Pancreas (tissue), 10 donors: Measurements from ENCODE around the gene KLF3. TPM values are rescaled to one million over a fixed set of nuclear protein-coding genes. Genes with fewer than 3 reads are reported as not detected.

Source experiments
- ATAC-seq, 4 donors: fragments of 200-7000 bp; cut with Tn5 transposase; one replicate each; pipeline versions ENCODE4 v1.8.0 to v1.9.1; 2020; ENCODE audit warnings: mild to moderate bottlenecking in 4 of 4, moderate library complexity in 4 of 4
- DNase-seq, 6 donors: peaks; one replicate each; pipeline ENCODE4 v3.0.0-alpha.2; 2020
- FAIRE-seq: peaks from 2 replicates; lab custom pipeline; 2012; peaks lifted over from hg19 to GRCh38; lab: Jason Lieb, UNC
- H3K27ac ChIP-seq, 4 donors: fragments of 200-600 bp; sonication (generic); 1 replicate in 3 of 4; 2 replicates in 1 of 4; pipeline versions ENCODE4 v1.5.0 to v1.8.0; 2020
- H3K27me3 ChIP-seq, 4 donors: fragments of 200-600 bp; one replicate each; pipeline ENCODE4 v1.8.0; 2021
- H3K36me3 ChIP-seq, 3 donors: fragments of 200-600 bp; sonication (generic) in 1 of 3; one replicate each; pipeline versions ENCODE4 v1.5.0 to v1.8.0; 2020 to 2021
- H3K4me1 ChIP-seq, 3 donors: fragments of 200-600 bp; one replicate each; pipeline ENCODE4 v1.8.0; 2021
- H3K4me3 ChIP-seq, 4 donors: fragments of 200-600 bp; sonication (generic) in 2 of 4; one replicate each; pipeline versions ENCODE4 v1.5.0 to v1.8.0; 2020 to 2021
- H3K9me3 ChIP-seq, 4 donors: fragments of 200-600 bp; one replicate each; pipeline ENCODE4 v1.8.0; 2021
- WGBS, 2 donors: extraction: QIAGEN DNeasy Blood & Tissue Kit; methylation state at CpG; one replicate each; pipeline ENCODE4 v1.1.7; 2013; 5-methylcytosine and 5-hydroxymethylcytosine counted together
- intact Hi-C, 3 donors: fragments of 100-400 bp; cut with DNase I; formaldehyde crosslinking; loops; one replicate each; pipeline versions ENCODE4 v1.11.1 to v1.14.2; 2022
- polyA plus RNA-seq, 2 donors: library from polyadenylated mRNA; stranded (reverse); fragments of 200-250 nt; gene quantifications; one replicate each; pipeline ENCODE4 v1.2.3, GENCODE V29; 2013
- total RNA-seq, 6 donors: library from RNA; stranded (reverse); fragmentation: NEBNext Ultra II Directional in 4 of 6; extraction: Animal tissue kit (Norgen Biotek cat#: 25700) in 4 of 6; gene quantifications; one replicate each; pipeline versions ENCODE4 v1.2.1 to v1.2.4, GENCODE V29; 2021 to 2023
- TF ChIP-seq, protein P1 (sequence below), 4 donors: fragments of 200-600 bp; sonication (generic) in 3 of 4; IDR thresholded peaks; one replicate each; pipeline versions ENCODE4 v1.5.0 to v1.8.0; 2021; ENCODE audit warnings: antibody characterized with exemption in 4 of 4
- donor health status: healthy with polysubstance abuse.
- donor health status: DM: no; HTN: no; CAD: no; lungs with moderate emphysema.
- donor health status: DM: no; HTN: no; CAD: no.
- donor health status: control.
- donor health status: control.
- donor health status: Bipolar disorder and iron deficiency.
- donor health status: DM: yes; HTN: yes; CAD: no.
- donor health status: DM: no; HTN: no; CAD: no.
- donor health status: DM: no; HTN: no; CAD: no.
- donor health status: DM: yes; HTN: yes; CAD: no.

The KLF3 gene
- total and polyA plus RNA-seq, 8 donors: 8.7 to 33.4 (median 25.0) TPM

DNA sequence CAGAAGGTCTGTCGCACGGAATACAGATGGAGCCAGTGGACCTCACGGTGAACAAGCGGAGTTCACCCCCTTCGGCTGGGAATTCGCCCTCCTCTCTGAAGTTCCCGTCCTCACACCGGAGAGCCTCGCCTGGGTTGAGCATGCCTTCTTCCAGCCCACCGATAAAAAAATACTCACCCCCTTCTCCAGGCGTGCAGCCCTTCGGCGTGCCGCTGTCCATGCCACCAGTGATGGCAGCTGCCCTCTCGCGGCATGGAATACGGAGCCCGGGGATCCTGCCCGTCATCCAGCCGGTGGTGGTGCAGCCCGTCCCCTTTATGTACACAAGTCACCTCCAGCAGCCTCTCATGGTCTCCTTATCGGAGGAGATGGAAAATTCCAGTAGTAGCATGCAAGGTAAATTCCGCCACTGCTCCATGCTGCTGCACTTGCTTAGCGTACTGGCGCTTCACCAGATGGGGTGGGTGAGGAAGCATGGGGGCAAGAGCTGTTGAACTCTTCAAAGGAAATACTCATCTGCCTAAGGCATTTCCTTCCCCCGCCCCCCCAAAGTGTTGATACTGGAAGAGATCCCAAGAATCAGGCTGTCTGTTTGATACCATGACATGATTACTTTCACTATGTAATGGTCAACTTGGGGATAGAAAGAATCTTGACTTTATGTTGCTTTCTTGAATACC, 24.8 kb downstream of the KLF3 start:
- H3K4me3 ChIP-seq: no peak overlapping the region
- intact Hi-C loops: loop anchor here in 1 of 3 donors (10.0 kb wide), 1 partner anchor 364 kb away; no protein-coding TSS in a partner anchor
- FAIRE-seq: no peak
- H3K4me1 ChIP-seq: peaks cover 6 to 28% (median 10%) of the 10 kb centered on the region in 3 donors
- no peak for DNase-seq
- no peak overlapping the region for H3K27ac ChIP-seq
- 95 to 96% methylated on average over 26 of the region's 26 CpGs for WGBS, 2 donors
- peaks cover 0 to 41% (median 28%) of the 10 kb centered on the region in 3 donors for H3K36me3 ChIP-seq
- H3K27me3 ChIP-seq: no peaks in the 10 kb centered on the region
- no peak for ATAC-seq
- H3K9me3 ChIP-seq: no peaks in the 10 kb centered on the region
- TF ChIP-seq, protein P1, sequence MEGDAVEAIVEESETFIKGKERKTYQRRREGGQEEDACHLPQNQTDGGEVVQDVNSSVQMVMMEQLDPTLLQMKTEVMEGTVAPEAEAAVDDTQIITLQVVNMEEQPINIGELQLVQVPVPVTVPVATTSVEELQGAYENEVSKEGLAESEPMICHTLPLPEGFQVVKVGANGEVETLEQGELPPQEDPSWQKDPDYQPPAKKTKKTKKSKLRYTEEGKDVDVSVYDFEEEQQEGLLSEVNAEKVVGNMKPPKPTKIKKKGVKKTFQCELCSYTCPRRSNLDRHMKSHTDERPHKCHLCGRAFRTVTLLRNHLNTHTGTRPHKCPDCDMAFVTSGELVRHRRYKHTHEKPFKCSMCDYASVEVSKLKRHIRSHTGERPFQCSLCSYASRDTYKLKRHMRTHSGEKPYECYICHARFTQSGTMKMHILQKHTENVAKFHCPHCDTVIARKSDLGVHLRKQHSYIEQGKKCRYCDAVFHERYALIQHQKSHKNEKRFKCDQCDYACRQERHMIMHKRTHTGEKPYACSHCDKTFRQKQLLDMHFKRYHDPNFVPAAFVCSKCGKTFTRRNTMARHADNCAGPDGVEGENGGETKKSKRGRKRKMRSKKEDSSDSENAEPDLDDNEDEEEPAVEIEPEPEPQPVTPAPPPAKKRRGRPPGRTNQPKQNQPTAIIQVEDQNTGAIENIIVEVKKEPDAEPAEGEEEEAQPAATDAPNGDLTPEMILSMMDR (IDR thresholded peaks at IDR 0.05): no peak

DNA sequence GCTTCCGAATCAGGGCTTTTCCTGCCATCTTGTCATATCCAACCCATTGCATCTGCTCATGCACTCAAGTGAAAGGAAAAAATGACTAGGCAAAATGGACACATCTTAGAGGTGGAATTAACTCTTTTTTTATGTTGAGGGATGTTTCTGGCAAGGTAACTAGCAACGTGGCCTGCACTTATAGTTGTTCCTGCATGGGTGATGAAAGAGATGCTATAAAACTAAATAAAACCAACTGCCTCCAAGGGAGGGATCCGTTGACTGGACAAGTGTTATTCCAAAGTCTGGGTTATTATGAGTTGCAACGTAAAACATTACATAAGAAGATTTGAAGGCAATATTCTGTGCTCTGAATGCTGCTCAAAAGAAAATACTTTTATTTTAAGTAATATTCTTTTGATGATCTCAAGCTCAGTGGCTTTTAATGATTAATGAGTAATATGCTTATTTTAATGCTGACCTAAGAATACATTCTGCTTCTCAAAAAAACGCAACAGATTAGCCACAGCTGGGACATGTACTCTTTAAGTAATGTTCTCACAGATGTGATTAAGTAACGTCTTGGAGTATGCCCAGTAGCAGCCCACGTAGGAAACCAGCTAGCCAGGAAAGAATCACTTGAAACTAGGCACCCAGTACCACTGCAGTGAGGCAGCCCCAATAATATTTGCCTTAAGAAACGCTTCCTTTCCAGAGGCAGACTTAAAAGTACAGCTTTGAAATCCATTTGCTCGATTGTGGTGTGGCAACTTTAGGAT, 27.4 kb downstream of the KLF3 start:
- H3K4me1 ChIP-seq: peaks cover 0 to 29% (median 0%) of the 10 kb centered on the region in 3 donors
- TF ChIP-seq, protein P1 (IDR thresholded peaks at IDR 0.05): no peak
- WGBS, 2 donors: 64 to 70% methylated on average over 9 of the region's 9 CpGs
- no peaks in the 10 kb centered on the region for H3K27me3 ChIP-seq
- H3K27ac ChIP-seq: no peak overlapping the region
- intact Hi-C loops: no loop called here
- FAIRE-seq (no peak), ATAC-seq (peak in 3 of 4 donors; percentile 20 to 30 (median 28)), DNase-seq (no peak)
- peaks cover 0 to 59% (median 37%) of the 10 kb centered on the region in 3 donors for H3K36me3 ChIP-seq
- H3K4me3 ChIP-seq: no peak overlapping the region
- H3K9me3 ChIP-seq: no peaks in the 10 kb centered on the region

DNA sequence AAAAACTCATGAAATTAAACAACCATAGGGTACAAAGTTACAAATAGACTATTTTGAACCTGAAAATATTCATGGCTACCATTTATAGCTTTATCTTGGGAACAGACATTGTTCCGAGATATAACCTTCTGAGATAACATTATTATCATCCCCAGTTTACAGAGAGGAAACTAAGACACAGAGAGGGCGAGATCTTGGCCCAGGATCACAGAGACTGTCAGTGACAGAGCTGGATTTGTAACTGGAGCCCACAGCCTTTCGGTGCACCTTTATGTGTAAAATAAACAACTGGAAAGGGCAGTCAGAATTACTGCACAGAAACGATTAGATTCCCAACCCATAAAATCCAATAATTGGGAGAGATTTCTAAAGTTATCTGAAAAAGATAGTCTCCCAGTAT, 28.4 kb downstream of the KLF3 start:
- intact Hi-C loops: no loop called here
- Histone ChIP-seq H3K4me1 (peaks cover 0 to 21% (median 0%) of the 10 kb centered on the region in 3 donors), H3K36me3 (peaks cover 0 to 63% (median 42%) of the 10 kb centered on the region in 3 donors), H3K9me3 (no peaks in the 10 kb centered on the region), H3K27ac (no peak overlapping the region), H3K27me3 (no peaks in the 10 kb centered on the region), H3K4me3 (no peak overlapping the region)
- 28 to 32% methylated on average over 4 of the region's 4 CpGs for WGBS, 2 donors
- ATAC-seq (no peak), DNase-seq (no peak), FAIRE-seq (no peak)
- TF ChIP-seq, protein P1 (IDR thresholded peaks at IDR 0.05): no peak

DNA sequence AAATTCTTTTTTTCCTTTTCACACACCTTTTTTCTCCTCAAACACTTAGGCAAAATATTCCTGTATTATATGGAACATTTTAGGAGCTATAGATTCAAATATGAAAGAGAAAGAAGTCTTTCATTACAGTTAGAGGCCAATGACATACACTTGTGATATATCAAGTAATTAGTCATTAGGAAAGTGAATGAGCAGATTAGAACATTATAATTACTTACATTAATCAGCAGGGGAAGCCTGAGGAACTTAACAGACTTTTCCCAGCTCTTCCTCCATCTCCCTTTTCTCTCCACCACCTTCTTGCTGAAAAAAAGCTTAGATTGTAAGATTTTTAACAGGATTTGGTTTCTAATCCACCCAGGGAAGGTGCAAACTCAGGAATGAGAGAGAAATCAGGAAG, 29.6 kb downstream of the KLF3 start:
- H3K27ac ChIP-seq: no peak overlapping the region
- intact Hi-C loops: no loop called here
- no peak for FAIRE-seq
- no peak overlapping the region for H3K4me3 ChIP-seq
- H3K27me3 ChIP-seq: no peaks in the 10 kb centered on the region
- no peak for DNase-seq
- TF ChIP-seq, protein P1 (IDR thresholded peaks at IDR 0.05): no peak
- H3K4me1 ChIP-seq: peaks cover 0 to 21% (median 0%) of the 10 kb centered on the region in 3 donors
- peaks cover 0 to 65% (median 49%) of the 10 kb centered on the region in 3 donors for H3K36me3 ChIP-seq
- no peaks in the 10 kb centered on the region for H3K9me3 ChIP-seq
- no peak for ATAC-seq
